HepG2 (cell line): ENCODE data around the gene PCA3.

Experiments used
- AGO1 ChIP-seq: fragments of 200-400 bp; formaldehyde crosslinking; IDR thresholded peaks from 2 replicates; pipeline ENCODE4 v1.6.1; 2017; ENCODE audit warnings: mild to moderate bottlenecking, low read depth, low read length, moderate library complexity; ENCODE audit not compliant: poor library complexity, severe bottlenecking
- CHCHD3 ChIP-seq: sonication (generic); formaldehyde crosslinking; IDR thresholded peaks from 2 replicates; pipeline ENCODE4 v1.8.0; 2022; ENCODE audit warnings: mild to moderate bottlenecking, missing genetic modification reagents, moderate library complexity
- KLF9 ChIP-seq: IDR thresholded peaks from 2 replicates; pipeline ENCODE4 v1.6.1; 2016; ENCODE audit warnings: low read depth
- NFIC ChIP-seq: IDR thresholded peaks from 2 replicates; pipeline ENCODE4 v1.6.1; 2012; ENCODE audit warnings: mild to moderate bottlenecking, low read length, inconsistent platforms
- POLR2AphosphoS2 ChIP-seq: IDR thresholded peaks from 2 replicates; pipeline ENCODE4 v1.6.1; 2011; ENCODE audit warnings: low read depth, low read length, improper control_type of control experiment
- ZNF629 ChIP-seq: sonication (generic); formaldehyde crosslinking; conservative IDR thresholded peaks from 2 replicates; pipeline ENCODE4 v1.5.0; 2020; ENCODE audit warnings: missing genetic modification reagents

- TF ChIP-seq ZNF629 (CRISPR knock-in tag) (no peak), AGO1 (no peak), CHCHD3 (CRISPR knock-in tag) (no peak), NFIC (no peak), KLF9 (no peak), POLR2AphosphoS2 (no peak)
Measured at GRCh38 chr9:76817489-76817888, 53.3 kb downstream of the PCA3 start.
